ENCODE data around the gene MCF2L.
"Not testable (repeated sequence)": the region's sequence is repeated elsewhere in the genome, so short reads cannot be mapped to it uniquely, and the experiment has no call there.

DNA sequence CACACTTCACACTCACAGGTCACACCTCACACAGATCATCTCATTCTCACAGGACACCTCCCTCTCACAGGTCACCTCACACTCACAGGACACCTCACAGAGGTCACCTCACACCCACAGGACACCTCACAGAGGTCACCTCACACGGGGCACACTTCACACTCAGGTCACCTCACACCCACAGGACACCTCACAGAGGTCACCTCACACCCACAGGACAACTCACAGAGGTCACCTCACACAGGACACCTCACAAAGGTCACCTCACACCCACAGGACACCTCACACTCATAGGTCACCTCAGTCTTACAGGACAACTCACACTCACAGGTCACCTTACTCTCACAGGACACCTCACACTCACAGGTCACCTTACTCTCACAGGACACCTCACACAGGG, 143.5 kb downstream of the MCF2L start:
- TF ChIP-seq, protein P1, sequence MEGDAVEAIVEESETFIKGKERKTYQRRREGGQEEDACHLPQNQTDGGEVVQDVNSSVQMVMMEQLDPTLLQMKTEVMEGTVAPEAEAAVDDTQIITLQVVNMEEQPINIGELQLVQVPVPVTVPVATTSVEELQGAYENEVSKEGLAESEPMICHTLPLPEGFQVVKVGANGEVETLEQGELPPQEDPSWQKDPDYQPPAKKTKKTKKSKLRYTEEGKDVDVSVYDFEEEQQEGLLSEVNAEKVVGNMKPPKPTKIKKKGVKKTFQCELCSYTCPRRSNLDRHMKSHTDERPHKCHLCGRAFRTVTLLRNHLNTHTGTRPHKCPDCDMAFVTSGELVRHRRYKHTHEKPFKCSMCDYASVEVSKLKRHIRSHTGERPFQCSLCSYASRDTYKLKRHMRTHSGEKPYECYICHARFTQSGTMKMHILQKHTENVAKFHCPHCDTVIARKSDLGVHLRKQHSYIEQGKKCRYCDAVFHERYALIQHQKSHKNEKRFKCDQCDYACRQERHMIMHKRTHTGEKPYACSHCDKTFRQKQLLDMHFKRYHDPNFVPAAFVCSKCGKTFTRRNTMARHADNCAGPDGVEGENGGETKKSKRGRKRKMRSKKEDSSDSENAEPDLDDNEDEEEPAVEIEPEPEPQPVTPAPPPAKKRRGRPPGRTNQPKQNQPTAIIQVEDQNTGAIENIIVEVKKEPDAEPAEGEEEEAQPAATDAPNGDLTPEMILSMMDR (IDR thresholded peaks at IDR 0.05; ENCODE audit: poor library complexity, severe bottlenecking), result not testable (repeated sequence)
- not testable (repeated sequence) for TF ChIP-seq POLR2AphosphoS5 (IDR thresholded peaks at IDR 0.05); EZH2 (IDR thresholded peaks at IDR 0.05; ENCODE audit: borderline replicate concordance, insufficient read depth, low read length, poor library complexity, severe bottlenecking); EP300 (conservative IDR thresholded peaks at IDR 0.05; ENCODE audit: poor library complexity, severe bottlenecking); MXI1 (conservative IDR thresholded peaks at IDR 0.05; ENCODE audit: poor library complexity, severe bottlenecking)

Data from neural cell (in vitro differentiated cells).